Neural cell (in vitro differentiated cells): ENCODE measurements around the gene AP3D1.

ENCODE experiments used
- CTCF ChIP-seq: fragments of 450-650 bp; IDR thresholded peaks from 2 replicates; pipeline ENCODE4 v1.5.1; 2014; ENCODE audit warnings: antibody characterized with exemption, mild to moderate bottlenecking, moderate library complexity; ENCODE audit not compliant: poor library complexity, severe bottlenecking
- EP300 ChIP-seq: fragments of 450-650 bp; conservative IDR thresholded peaks from 2 replicates; pipeline ENCODE4 v1.6.1; 2014; ENCODE audit warnings: antibody characterized with exemption, mild to moderate bottlenecking, moderate library complexity; ENCODE audit not compliant: poor library complexity, severe bottlenecking
- EZH2 ChIP-seq: fragments of 200-600, 300-800 bp; shearing (Covaris generic), sonication (generic); IDR thresholded peaks from 2 replicates; pipeline ENCODE4 v1.6.1; 2014; ENCODE audit warnings: antibody characterized with exemption, low read length, borderline replicate concordance, mild to moderate bottlenecking; ENCODE audit not compliant: insufficient read depth, poor library complexity, severe bottlenecking
- POLR2AphosphoS5 ChIP-seq: IDR thresholded peaks from 2 replicates; pipeline ENCODE4 v1.6.1; 2012
- REST ChIP-seq: IDR thresholded peaks from 2 replicates; pipeline ENCODE4 v1.6.1; 2012; ENCODE audit warnings: borderline replicate concordance
- SMC3 ChIP-seq: fragments of 450-650 bp; conservative IDR thresholded peaks from 2 replicates; pipeline ENCODE4 v1.6.1; 2014; ENCODE audit warnings: antibody characterized with exemption, mild to moderate bottlenecking, moderate library complexity; ENCODE audit not compliant: poor library complexity
- TAF1 ChIP-seq: IDR thresholded peaks from 2 replicates; pipeline ENCODE4 v1.6.1; 2012; ENCODE audit warnings: low read depth

- TF ChIP-seq CTCF: no peak
- TF ChIP-seq EZH2: no peak
- no peak for TF ChIP-seq POLR2AphosphoS5
- no peak for TF ChIP-seq SMC3
- TF ChIP-seq TAF1: no peak
- TF ChIP-seq EP300: no peak
- no peak for TF ChIP-seq REST
Observed at GRCh38 chr19:2076526-2076944, 74.8 kb downstream of the AP3D1 start.
